ENCODE data around the gene ITGA4.

- TF ChIP-seq, protein P1, sequence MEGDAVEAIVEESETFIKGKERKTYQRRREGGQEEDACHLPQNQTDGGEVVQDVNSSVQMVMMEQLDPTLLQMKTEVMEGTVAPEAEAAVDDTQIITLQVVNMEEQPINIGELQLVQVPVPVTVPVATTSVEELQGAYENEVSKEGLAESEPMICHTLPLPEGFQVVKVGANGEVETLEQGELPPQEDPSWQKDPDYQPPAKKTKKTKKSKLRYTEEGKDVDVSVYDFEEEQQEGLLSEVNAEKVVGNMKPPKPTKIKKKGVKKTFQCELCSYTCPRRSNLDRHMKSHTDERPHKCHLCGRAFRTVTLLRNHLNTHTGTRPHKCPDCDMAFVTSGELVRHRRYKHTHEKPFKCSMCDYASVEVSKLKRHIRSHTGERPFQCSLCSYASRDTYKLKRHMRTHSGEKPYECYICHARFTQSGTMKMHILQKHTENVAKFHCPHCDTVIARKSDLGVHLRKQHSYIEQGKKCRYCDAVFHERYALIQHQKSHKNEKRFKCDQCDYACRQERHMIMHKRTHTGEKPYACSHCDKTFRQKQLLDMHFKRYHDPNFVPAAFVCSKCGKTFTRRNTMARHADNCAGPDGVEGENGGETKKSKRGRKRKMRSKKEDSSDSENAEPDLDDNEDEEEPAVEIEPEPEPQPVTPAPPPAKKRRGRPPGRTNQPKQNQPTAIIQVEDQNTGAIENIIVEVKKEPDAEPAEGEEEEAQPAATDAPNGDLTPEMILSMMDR (IDR thresholded peaks at IDR 0.05): no peak
- TF ChIP-seq POLR2A (IDR thresholded peaks at IDR 0.05) (no peak), POLR2AphosphoS5 (IDR thresholded peaks at IDR 0.05) (no peak)
Measured at GRCh38 chr2:181472990-181473389, 15.8 kb downstream of the ITGA4 start.

Data from breast epithelium (tissue), 3 donors.